Measurements from ENCODE around the gene APOL3.
"Not testable (repeated sequence)": the region's sequence is repeated elsewhere in the genome, so short reads cannot be mapped to it uniquely, and the experiment has no call there.

Gene APOL3

GRCh38 chr22:36099561-36099960 lies 61.0 kb downstream of the APOL3 start:
- DNase-seq: not testable (repeated sequence)

GRCh38 chr22:36097880-36098279 lies 62.7 kb downstream of the APOL3 start:
- DNase-seq: no peak

GRCh38 chr22:36090772-36091171 lies 69.8 kb downstream of the APOL3 start:
- not testable (repeated sequence) for DNase-seq
